D721Med (cell line): ENCODE results near the gene GJD3.

Source experiments
- DNase-seq: peaks from one replicate; pipeline ENCODE4 v3.0.0; 2011; ENCODE audit warnings: low spot score; ENCODE audit not compliant: insufficient read length
- FAIRE-seq: peaks from 2 replicates; lab custom pipeline; 2011; peaks lifted over from hg19 to GRCh38; lab: Jason Lieb, UNC
- CTCF ChIP-seq: IDR thresholded peaks from 2 replicates; pipeline ENCODE4 v1.5.1; 2012; ENCODE audit warnings: mild to moderate bottlenecking, control low read depth; ENCODE audit not compliant: insufficient read depth; ENCODE audit errors: missing control alignments

The GJD3 gene

DNA sequence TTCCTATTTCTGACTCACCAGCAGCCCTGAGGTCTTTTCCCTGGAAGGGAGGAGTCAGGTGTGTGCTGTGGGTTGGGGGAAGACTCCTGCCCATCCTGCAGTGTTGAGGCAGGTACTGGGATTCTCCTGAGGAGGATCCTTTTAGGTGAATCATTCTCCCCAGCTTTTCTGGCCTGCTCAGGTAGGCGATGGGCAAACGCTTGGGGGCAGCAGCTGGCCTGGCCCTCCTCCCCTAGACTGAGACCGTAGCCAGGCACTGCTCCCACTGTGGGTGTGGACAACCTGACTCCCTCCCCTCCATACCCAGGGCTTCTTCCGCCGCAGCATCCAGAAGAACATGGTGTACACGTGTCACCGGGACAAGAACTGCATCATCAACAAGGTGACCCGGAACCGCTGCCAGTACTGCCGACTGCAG lies 15.1 kb downstream of the GJD3 start:
- TF ChIP-seq CTCF, result no peak
- FAIRE-seq (no peak), DNase-seq (no peak)

DNA sequence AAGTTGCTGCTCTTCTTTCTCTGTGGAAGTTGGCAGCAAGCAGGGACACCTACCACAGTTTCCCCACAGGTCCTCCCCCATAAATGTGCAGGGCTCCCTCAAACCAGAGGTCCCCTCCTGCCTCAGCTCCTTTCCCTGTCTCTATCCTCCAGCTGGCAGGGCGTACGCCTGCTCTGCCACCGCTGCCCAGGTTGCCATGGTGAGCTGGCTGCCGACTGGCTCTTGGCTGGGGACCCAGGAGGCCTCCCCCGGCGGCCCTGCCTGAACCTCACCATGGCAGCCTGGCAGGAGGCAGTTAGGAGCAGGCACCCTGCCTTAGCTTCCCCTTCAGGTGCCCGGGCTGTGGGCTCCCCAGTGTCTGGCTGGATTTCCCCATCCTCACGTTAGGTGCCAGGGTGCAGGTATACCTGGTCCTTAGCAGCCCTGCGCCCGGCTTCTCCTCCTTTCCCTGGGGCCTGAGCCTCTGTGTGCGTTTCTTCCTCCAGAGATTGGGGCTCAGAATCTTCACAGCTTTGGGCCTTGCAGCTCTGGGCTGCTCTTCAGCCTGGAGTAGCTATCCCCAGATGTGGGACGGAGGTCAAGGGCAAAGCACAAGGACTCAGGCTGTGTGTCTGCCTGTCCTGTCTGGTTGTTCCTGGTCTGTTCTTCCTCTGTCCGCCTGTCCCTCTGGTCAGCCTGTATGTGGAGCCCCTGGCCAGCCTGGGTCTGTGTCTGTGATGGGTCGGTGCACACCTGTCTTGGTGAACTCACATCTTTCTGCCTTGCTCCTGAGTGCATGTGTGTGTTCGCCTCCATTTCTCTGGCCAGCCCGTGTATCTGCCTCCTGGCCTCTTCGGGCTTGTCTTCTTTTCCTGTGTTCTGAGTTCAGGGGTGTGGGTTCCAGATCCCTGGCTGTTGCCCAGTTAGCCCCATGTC lies 15.7 kb downstream of the GJD3 start:
- no peak for TF ChIP-seq CTCF
- DNase-seq (no peak), FAIRE-seq (no peak)

GRCh38 chr17:40348136-40348504 lies 16.4 kb downstream of the GJD3 start:
- no peak for FAIRE-seq
- DNase-seq, result no peak
- TF ChIP-seq CTCF, result no peak

DNA sequence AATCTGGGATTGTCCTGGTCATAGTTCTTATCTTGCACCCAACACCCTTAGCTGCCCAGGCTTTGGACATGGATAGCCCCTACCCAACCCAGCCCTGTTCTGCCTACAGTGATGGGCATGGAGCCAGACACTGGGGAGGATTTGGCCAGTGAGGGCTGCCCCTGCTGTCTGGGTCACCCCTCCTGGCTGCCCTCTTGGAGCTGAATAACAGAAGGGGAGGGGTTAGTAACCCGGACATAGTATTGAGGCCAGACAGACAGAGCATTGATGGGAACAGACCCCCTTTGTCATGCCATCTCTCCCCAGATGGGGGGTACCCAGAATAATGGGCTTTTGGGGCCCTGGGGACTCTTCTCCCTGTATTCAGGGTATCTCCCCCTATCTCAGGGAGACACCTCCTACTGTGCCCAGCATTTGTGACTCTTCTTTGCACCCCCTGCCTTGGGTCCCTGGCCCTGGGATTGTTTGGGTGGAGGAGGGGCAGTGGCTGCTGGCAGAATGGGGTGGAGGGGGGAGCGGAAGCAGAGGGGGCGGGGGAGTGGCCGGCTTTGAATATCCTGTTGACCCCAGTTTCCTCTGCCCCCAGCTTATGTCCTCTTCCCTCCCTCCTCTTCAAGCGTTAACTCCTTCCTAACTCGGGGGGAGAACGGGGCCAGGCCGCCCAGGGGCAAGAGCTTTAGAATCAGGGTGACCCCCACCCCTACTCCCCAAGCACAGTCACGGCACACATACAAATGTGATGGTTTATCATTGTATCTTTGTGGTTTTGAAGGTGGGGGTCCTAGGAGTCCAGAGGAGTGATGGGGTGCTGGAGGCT lies 17.0 kb downstream of the GJD3 start:
- no peak for FAIRE-seq
- no peak for DNase-seq
- TF ChIP-seq CTCF, result no peak

GRCh38 chr17:40346765-40347158 lies 17.8 kb downstream of the GJD3 start:
- FAIRE-seq (no peak), DNase-seq (no peak)
- TF ChIP-seq CTCF, result no peak

- no peak for TF ChIP-seq CTCF
- FAIRE-seq, result no peak
- no peak for DNase-seq
Measured at GRCh38 chr17:40345994-40346764, 18.4 kb downstream of the GJD3 start.
